Activated CD8-positive, alpha-beta memory T cell treated with anti-CD3 and anti-CD28 coated beads, Interleukin-2, amount 50 U/mL, for 48 hours (primary cell): ENCODE measurements around the gene GNAQ.
"Not testable (repeated sequence)": the region's sequence is repeated elsewhere in the genome, so short reads cannot be mapped to it uniquely, and the experiment has no call there.

Source experiments
- DNase-seq: peaks from one replicate; pipeline ENCODE4 v3.0.0-alpha.2; 2020

The GNAQ gene

GRCh38 chr9:77866878-77867277, 164.7 kb downstream of the GNAQ start:
- DNase-seq: no peak

GRCh38 chr9:77865385-77866047, 166.1 kb downstream of the GNAQ start:
- no peak for DNase-seq

GRCh38 chr9:77864211-77864889, 167.3 kb downstream of the GNAQ start:
- DNase-seq: no peak

GRCh38 chr9:77863638-77864037, 168.0 kb downstream of the GNAQ start:
- DNase-seq: not testable (repeated sequence)

- DNase-seq: not testable (repeated sequence)
These were observed 170.7 kb downstream of the GNAQ start for GRCh38 chr9:77860953-77861352.

- no peak for DNase-seq
These were observed 173.9 kb downstream of the GNAQ start for GRCh38 chr9:77857513-77858259.

- DNase-seq: no peak
These were observed 175.0 kb downstream of the GNAQ start for GRCh38 chr9:77856615-77857014.

- DNase-seq: no peak
These were observed 176.7 kb downstream of the GNAQ start for GRCh38 chr9:77854916-77855311.

GRCh38 chr9:77854258-77854915, 177.2 kb downstream of the GNAQ start:
- no peak for DNase-seq

- DNase-seq: no peak
These were observed 177.9 kb downstream of the GNAQ start for GRCh38 chr9:77853716-77854115.

- no peak for DNase-seq
These were observed 179.6 kb downstream of the GNAQ start for GRCh38 chr9:77851882-77852595.

- no peak for DNase-seq
These were observed 182.7 kb downstream of the GNAQ start for GRCh38 chr9:77848897-77849296.

- DNase-seq: no peak
These were observed 183.2 kb downstream of the GNAQ start for GRCh38 chr9:77848404-77848803.

GRCh38 chr9:77847626-77848025, 184.0 kb downstream of the GNAQ start:
- no peak for DNase-seq

GRCh38 chr9:77847059-77847499, 184.5 kb downstream of the GNAQ start:
- DNase-seq: no peak

- DNase-seq: no peak
These were observed 187.2 kb downstream of the GNAQ start for GRCh38 chr9:77844415-77844814.

- DNase-seq: no peak
These were observed 187.8 kb downstream of the GNAQ start for GRCh38 chr9:77843871-77844155.

GRCh38 chr9:77843076-77843870, 188.3 kb downstream of the GNAQ start:
- no peak for DNase-seq

- DNase-seq: no peak
These were observed 189.7 kb downstream of the GNAQ start for GRCh38 chr9:77841739-77842386.

GRCh38 chr9:77839459-77840140, 192.0 kb downstream of the GNAQ start:
- DNase-seq: no peak

- no peak for DNase-seq
These were observed 192.6 kb downstream of the GNAQ start for GRCh38 chr9:77838986-77839385.
